Colonic mucosa (tissue), 4 donors: ENCODE data around the gene SYNDIG1. TPM values are rescaled to one million over a fixed set of nuclear protein-coding genes. Genes with fewer than 3 reads are reported as not detected.

ENCODE experiments used
- DNase-seq: peaks from one replicate; pipeline ENCODE4 v3.0.0-alpha.2; 2020
- H3K27ac ChIP-seq: fragments of 200-600 bp; one replicate; pipeline ENCODE4 v1.8.0; 2021
- H3K27me3 ChIP-seq: fragments of 200-600 bp; one replicate; pipeline ENCODE4 v1.8.0; 2021
- H3K36me3 ChIP-seq: fragments of 200-600 bp; one replicate; pipeline ENCODE4 v1.8.0; 2021
- H3K4me1 ChIP-seq: fragments of 200-600 bp; one replicate; pipeline ENCODE4 v1.8.0; 2021; ENCODE audit warnings: mild to moderate bottlenecking
- H3K4me3 ChIP-seq: fragments of 200-600 bp; one replicate; pipeline ENCODE4 v1.8.0; 2021
- H3K9ac ChIP-seq, 2 donors: one replicate each; pipeline ENCODE4 v1.7.0; 2013; ENCODE audit warnings: control low read depth in 2 of 2, low read depth in 2 of 2, low read length in 2 of 2
- H3K9me3 ChIP-seq: fragments of 200-600 bp; one replicate; pipeline ENCODE4 v1.8.0; 2021
- CTCF ChIP-seq: fragments of 200-600 bp; IDR thresholded peaks from one replicate; pipeline ENCODE4 v1.8.0; 2022; ENCODE audit warnings: antibody characterized with exemption, mild to moderate bottlenecking
- intact Hi-C: fragments of 100-400 bp; cut with DNase I; formaldehyde crosslinking; loops from one replicate; pipeline ENCODE4 v1.14.1; 2022
- total RNA-seq, 2 donors: library from RNA; stranded (reverse); fragmentation: NEBNext Ultra II Directional in 1 of 2; extraction: Animal tissue kit (Norgen Biotek cat#: 25700) in 1 of 2; gene quantifications; one replicate each; pipeline ENCODE4 v1.2.1, GENCODE V29; 2021
- donor health status: healthy.
- donor health status: DM: no; HTN: no; CAD: no.
- donor health status: DM: no; HTN: no; CAD: no.

Gene SYNDIG1
- total RNA-seq, 2 donors from 2014 or later: 0.10 to 0.19 TPM

- Histone ChIP-seq H3K9me3 (no peaks in the 10 kb centered on the region), H3K4me1 (no peaks in the 10 kb centered on the region), H3K27ac (no peak overlapping the region), H3K4me3 (no peak overlapping the region), H3K9ac (no peak overlapping the region), H3K27me3 (no peaks in the 10 kb centered on the region), H3K36me3 (no peaks in the 10 kb centered on the region)
- intact Hi-C loops: no loop called here
- TF ChIP-seq CTCF: no peak
- no peak for DNase-seq
Measured at GRCh38 chr20:24647713-24648112, 178.3 kb downstream of the SYNDIG1 start.

- Histone ChIP-seq H3K9me3 (no peaks in the 10 kb centered on the region), H3K4me1 (no peaks in the 10 kb centered on the region), H3K4me3 (no peak overlapping the region), H3K9ac (no peak overlapping the region), H3K27me3 (no peaks in the 10 kb centered on the region), H3K36me3 (no peaks in the 10 kb centered on the region), H3K27ac (no peak overlapping the region)
- intact Hi-C loops: no loop called here
- TF ChIP-seq CTCF: no peak
- no peak for DNase-seq
Measured at GRCh38 chr20:24648481-24648880, 179.1 kb downstream of the SYNDIG1 start.

- TF ChIP-seq CTCF: no peak
- Histone ChIP-seq H3K4me1 (no peaks in the 10 kb centered on the region), H3K9ac (no peak overlapping the region), H3K27ac (no peak overlapping the region), H3K27me3 (no peaks in the 10 kb centered on the region), H3K9me3 (no peaks in the 10 kb centered on the region), H3K36me3 (no peaks in the 10 kb centered on the region), H3K4me3 (no peak overlapping the region)
- intact Hi-C loops: no loop called here
- no peak for DNase-seq
Measured at GRCh38 chr20:24648919-24649318, 179.5 kb downstream of the SYNDIG1 start.

- Histone ChIP-seq H3K4me3 (no peak overlapping the region), H3K4me1 (no peaks in the 10 kb centered on the region), H3K27ac (no peak overlapping the region), H3K9ac (no peak overlapping the region), H3K36me3 (no peaks in the 10 kb centered on the region), H3K27me3 (no peaks in the 10 kb centered on the region), H3K9me3 (no peaks in the 10 kb centered on the region)
- intact Hi-C loops: no loop called here
- TF ChIP-seq CTCF: no peak
- DNase-seq: no peak
Measured at GRCh38 chr20:24649787-24650490, 180.5 kb downstream of the SYNDIG1 start.

GRCh38 chr20:24651171-24651975 is 181.9 kb downstream of the SYNDIG1 start:
- intact Hi-C loops: no loop called here
- DNase-seq: no peak
- Histone ChIP-seq H3K27me3 (no peaks in the 10 kb centered on the region), H3K4me1 (no peaks in the 10 kb centered on the region), H3K4me3 (no peak overlapping the region), H3K36me3 (no peaks in the 10 kb centered on the region), H3K27ac (no peak overlapping the region), H3K9ac (no peak overlapping the region), H3K9me3 (no peaks in the 10 kb centered on the region)
- no peak for TF ChIP-seq CTCF
